ACHN (cell line): ENCODE measurements around the gene GGT5.
"Not testable (repeated sequence)": the region's sequence is repeated elsewhere in the genome, so short reads cannot be mapped to it uniquely, and the experiment has no call there.

Source experiments
- DNase-seq: peaks from one replicate; pipeline ENCODE4 v3.0.0-alpha.2; 2015
- in situ Hi-C: cut with HindIII; loops from 2 replicates; pipeline ENCODE4 v1.10.0; 2017; ENCODE audit warnings: low sequenced_read_pairs, low pct_ligation_motif_present, low pct_unique_long_range_greater_than_20kb

The GGT5 gene

DNA sequence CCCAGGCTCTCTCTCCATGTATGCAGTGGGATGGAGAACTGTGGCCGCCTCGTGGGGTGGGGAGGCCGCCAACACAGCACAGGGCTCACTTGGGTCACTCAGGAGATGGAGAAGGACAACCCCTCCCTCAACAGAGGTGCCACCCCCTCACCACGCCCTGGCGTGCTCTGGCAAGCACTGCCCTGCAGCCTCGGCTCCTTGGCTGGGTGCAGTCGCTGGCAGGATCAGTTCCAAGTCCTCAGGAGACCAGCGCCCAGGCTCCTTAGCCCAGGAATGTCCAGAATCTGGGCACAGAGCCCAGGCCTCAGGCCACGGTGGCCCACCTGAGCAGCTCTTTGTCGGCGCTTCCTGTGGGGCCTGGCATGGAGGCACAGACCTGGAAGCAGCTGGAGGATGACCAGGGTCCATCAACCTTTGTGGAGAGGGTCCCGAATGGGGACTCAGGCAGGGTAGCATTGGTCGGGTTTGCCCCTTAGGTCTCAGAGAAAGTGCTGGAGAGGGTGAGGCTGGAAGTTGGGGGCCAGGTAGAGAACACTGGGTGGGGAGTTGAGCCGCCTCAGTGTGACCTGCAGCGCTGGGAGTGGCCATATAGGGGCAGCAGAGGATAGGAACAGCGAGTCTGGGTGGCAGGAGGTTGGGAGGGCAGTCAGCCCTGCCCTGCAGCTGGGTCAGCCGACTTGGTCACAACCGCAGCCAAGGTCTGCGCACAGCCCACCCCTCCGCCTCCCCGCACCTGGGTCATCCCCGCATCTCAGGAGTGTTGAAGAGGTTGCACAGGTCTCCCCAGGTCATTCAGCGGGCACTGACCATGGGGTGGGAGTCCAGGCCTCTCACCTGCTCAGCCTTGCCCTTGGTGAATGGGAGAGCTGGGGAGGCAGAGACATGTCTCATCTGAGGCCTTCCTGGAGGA, 55.4 kb downstream of the GGT5 start:
- in situ Hi-C loops, result no loop called here
- DNase-seq, result peak; percentile 60

- in situ Hi-C loops, result no loop called here
- no peak for DNase-seq
Observed at GRCh38 chr22:24188705-24189248, 56.1 kb downstream of the GGT5 start.

- DNase-seq, result no peak
- in situ Hi-C loops, result no loop called here
Observed at GRCh38 chr22:24187731-24188644, 56.9 kb downstream of the GGT5 start.

DNA sequence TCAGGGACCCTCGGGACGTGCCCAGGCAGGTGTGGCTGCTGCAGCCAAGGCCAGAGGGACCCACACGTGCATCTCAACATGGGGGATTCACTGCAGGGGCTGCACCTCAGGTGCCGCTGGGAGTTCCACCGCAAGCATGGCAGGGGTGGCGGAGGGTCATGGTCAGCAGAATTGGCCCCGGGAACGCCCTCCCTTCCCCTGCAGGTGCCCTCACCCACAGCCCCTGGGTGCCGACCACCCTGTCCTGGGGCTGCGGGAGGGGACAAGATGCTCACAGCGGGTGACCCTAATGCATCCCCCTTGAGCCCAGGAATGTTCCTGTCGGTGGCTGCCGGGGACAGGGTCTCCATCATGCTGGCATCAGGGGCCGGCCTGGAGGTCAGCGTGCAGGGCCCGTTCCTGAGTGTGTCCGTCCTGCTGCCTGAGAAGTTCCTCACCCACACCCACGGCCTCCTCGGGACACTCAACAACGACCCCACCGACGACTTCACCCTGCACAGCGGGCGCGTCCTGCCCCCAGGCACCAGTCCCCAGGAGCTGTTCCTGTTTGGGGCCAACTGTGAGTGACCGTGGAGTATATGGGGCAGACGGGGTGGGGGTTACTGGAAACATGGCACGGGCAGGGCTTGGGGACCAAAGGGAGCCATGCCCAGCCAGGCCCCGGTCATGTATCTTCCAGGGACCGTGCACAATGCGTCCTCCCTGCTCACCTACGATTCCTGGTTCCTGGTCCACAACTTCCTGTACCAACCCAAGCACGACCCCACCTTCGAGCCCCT, 57.8 kb downstream of the GGT5 start:
- DNase-seq, result no peak
- in situ Hi-C loops, result no loop called here

DNA sequence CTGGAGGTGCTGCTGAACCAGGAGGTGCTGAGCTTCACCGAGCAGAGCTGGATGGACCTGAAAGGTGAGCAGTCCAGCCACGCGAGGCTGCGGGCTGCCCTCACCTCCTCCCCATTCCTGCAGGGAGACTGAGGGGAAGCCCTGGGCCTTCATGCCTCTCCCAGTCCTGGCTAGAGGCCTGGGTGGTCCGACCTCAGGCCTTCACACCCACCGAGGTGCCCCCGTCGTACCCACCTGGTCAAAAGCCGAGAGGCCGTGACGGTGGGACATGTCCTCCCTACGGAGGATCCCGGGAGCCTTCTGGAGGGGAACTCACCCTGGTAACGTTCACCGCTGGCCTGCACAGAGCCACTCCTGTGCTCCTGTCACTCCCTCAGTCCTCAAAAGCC, 58.5 kb downstream of the GGT5 start:
- in situ Hi-C loops, result no loop called here

DNA sequence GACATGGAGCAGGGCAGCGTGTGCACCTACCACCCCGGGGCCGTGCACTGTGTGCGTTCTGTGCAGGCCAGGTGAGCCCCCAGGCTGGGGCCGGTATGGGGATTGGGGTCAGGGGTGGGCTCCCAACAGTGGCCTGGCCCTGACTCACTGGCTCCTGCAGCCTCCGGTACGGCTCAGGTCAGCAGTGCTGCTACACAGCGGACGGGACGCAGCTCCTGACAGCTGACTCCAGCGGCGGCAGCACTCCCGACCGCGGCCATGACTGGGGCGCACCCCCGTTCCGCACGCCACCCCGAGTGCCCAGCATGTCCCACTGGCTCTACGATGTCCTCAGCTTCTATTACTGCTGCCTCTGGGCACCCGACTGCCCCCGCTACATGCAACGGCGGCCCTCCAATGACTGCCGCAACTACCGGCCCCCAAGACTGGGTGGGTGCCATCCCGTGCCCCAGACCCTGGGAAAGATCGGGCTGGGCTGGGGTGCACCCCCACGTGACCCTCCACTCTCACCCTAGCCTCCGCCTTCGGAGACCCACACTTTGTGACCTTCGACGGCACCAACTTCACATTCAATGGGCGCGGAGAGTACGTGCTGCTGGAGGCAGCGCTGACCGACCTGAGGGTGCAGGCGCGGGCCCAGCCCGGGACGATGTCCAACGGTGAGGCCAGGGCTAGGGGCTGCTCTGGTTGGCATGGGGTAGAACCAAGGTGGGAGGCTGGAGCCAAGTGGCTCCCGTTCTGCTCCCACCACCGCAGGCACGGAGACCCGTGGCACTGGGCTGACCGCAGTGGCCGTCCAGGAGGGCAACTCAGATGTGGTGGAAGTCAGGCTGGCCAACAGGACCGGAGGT, 59.2 kb downstream of the GGT5 start:
- in situ Hi-C loops, result no loop called here
- no peak for DNase-seq

More for the DNA sequence above, 58.5 kb downstream of the GGT5 start:
- DNase-seq, result no peak

GRCh38 chr22:24185001-24185500, 59.8 kb downstream of the GGT5 start:
- DNase-seq, result no peak
- in situ Hi-C loops, result no loop called here

GRCh38 chr22:24184057-24184798, 60.7 kb downstream of the GGT5 start:
- no peak for DNase-seq
- in situ Hi-C loops, result no loop called here

GRCh38 chr22:24183321-24184031, 61.4 kb downstream of the GGT5 start:
- in situ Hi-C loops, result no loop called here
- DNase-seq, result no peak

- DNase-seq, in situ Hi-C loops: not testable (repeated sequence)
Observed at GRCh38 chr22:24182900-24183246, 62.0 kb downstream of the GGT5 start.

DNA sequence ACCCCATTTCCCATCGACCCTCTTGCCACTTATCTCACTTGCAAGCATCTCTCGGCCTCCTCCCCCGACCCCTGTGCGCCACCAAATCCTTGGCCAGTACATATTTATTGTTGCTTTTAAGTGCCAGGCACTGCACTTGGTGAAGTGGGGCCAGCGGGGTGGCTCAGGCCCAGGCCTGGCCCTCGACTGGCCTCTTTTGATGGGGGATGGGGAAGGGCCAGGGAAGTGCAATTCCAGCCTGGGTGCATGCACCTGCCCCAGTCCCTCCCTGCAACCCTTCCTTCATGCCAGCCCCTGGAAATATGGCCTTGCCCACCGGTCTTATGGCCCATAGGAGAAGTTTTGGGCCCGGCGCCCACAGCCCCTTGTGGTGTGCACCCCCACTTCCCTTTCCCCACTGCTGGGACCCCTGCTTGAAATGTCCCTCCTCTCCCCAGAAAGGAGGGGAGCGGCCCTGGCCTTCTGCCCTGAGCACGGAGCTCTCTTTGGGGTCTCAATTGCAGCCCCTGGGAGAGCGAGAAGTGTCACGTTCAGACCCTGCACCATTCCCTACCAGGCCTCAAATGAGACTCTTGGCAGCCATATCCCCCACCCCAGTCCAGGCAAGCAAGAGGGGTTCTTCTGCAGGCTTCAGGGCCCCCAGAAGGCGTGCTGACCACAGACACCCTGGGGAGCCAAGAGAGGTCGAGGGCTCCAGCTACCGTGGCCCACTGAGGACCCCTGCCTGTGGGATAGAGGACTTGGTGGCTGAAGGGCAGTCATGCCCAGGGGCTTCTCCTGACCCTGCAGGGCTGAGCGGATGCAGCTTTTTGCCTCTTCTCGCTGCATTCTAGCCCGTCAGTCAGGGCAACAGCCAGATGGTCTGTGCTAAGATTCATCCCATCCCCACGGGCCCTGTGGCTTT, 62.6 kb downstream of the GGT5 start:
- in situ Hi-C loops, result no loop called here
- no peak for DNase-seq

DNA sequence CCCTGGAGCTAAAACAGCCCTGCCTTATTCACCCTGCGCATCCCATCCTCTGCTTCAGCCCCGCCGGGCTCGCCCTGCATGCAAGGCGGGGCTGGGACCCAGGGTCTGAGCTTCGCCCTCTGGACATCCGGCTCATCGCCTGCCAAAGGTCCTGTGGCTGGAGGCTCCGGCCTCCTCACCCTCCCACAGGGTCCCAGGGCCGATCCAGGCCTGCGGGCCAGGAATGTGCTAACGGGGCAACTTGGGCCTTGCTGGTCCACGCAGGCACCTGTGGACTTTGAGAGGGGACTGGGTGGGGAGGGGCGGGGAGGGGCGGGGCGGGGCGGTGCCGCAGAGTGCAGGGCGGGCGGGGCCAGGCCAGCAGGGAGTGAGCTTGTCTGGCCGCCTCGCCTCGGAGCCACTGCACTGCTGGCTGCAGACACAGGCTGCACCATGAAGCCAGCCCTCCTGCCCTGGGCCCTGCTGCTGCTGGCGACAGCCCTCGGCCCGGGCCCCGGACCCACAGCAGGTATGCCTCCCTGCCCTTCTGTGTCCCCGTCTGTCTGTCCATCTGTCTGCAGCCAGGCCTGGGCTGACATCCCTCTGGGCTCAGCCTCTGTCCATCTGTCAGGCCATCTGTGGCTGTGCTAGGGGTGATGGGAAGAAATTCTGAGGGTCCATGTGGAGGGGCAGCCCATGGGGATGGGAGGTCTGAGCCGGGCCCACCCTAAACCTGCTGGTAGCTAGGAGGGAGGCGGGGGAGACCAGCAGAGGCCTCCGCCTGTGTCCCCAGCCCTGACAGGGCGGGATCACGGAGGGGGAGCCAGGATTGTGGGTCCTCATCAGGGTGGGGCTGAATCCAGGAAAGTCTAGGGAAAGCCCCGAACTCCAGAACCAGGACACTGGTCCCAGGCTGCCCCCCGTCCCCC, 63.5 kb downstream of the GGT5 start, which contains the start of gene SUSD2:
Gene SUSD2 (plus strand): TSS at position 400 of the 908 bp plus-strand sequence. CDS start 33 bp downstream, at position 433.
- DNase-seq, result no peak
- in situ Hi-C loops, result no loop called here

- in situ Hi-C loops, result no loop called here
- no peak for DNase-seq
Observed at GRCh38 chr22:24180316-24181087, 64.4 kb downstream of the GGT5 start.
